BE2C (cell line): ENCODE measurements around the gene MUC5AC.

Source experiments
- DNase-seq: peaks from one replicate; pipeline ENCODE4 v3.0.0-alpha.2; 2020
- H3K27me3 ChIP-seq: fragments of 250-450 bp; sonication (Bioruptor Pico); 2 replicates; pipeline ENCODE4 v1.5.1; 2020; ENCODE audit warnings: mild to moderate bottlenecking
- H3K36me3 ChIP-seq: fragments of 250-450 bp; sonication (Bioruptor Pico); 2 replicates; pipeline ENCODE4 v1.5.1; 2020; ENCODE audit warnings: mild to moderate bottlenecking
- H3K4me1 ChIP-seq: fragments of 250-450 bp; sonication (Bioruptor Pico); 2 replicates; pipeline ENCODE4 v1.5.1; 2020
- H3K4me3 ChIP-seq: 2 replicates; pipeline ENCODE4 v1.5.1; 2011; ENCODE audit warnings: low read depth, low read length
- H3K9me3 ChIP-seq: fragments of 250-450 bp; sonication (Bioruptor Pico); 2 replicates; pipeline ENCODE4 v1.5.1; 2020
- TF ChIP-seq, protein P1 (sequence below): IDR thresholded peaks from 2 replicates; pipeline ENCODE4 v1.5.1; 2012; ENCODE audit warnings: mild to moderate bottlenecking, low read depth, low read length

The MUC5AC gene

DNA sequence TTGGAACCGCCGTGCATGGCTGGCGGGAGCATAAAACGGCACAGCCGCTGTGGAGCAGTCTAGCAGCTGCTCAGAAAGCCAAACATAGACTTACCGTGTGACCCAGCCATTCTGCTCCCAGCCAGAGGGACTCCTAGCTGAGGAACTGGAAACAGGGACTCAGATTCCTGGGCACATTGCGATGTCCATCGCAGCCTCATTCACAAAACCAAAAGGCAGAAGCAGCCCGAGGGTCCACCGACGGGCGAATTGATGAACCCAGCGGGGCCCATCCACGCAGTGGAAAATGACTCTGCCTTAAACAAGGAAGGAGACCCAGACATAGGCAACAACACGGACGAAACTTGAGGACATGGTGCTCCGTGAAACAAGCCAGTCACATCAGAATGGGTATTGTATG, 59.4 kb downstream of the MUC5AC start:
- no peak overlapping the region for H3K4me3 ChIP-seq
- no peaks in the 10 kb centered on the region for H3K36me3 ChIP-seq
- H3K27me3 ChIP-seq: no peaks in the 10 kb centered on the region; the same call in 1 of the 2 replicates
- DNase-seq: no peak
- H3K4me1 ChIP-seq: no peaks in the 10 kb centered on the region
- TF ChIP-seq, protein P1, sequence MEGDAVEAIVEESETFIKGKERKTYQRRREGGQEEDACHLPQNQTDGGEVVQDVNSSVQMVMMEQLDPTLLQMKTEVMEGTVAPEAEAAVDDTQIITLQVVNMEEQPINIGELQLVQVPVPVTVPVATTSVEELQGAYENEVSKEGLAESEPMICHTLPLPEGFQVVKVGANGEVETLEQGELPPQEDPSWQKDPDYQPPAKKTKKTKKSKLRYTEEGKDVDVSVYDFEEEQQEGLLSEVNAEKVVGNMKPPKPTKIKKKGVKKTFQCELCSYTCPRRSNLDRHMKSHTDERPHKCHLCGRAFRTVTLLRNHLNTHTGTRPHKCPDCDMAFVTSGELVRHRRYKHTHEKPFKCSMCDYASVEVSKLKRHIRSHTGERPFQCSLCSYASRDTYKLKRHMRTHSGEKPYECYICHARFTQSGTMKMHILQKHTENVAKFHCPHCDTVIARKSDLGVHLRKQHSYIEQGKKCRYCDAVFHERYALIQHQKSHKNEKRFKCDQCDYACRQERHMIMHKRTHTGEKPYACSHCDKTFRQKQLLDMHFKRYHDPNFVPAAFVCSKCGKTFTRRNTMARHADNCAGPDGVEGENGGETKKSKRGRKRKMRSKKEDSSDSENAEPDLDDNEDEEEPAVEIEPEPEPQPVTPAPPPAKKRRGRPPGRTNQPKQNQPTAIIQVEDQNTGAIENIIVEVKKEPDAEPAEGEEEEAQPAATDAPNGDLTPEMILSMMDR: no peak
- H3K9me3 ChIP-seq: no peaks in the 10 kb centered on the region

- H3K9me3 ChIP-seq: no peaks in the 10 kb centered on the region
- H3K27me3 ChIP-seq: no peaks in the 10 kb centered on the region; the same call in 1 of the 2 replicates
- no peaks in the 10 kb centered on the region for H3K36me3 ChIP-seq
- TF ChIP-seq, protein P1: no peak
- no peak overlapping the region for H3K4me3 ChIP-seq
- DNase-seq: no peak
- H3K4me1 ChIP-seq: no peaks in the 10 kb centered on the region
These were observed 60.6 kb downstream of the MUC5AC start for GRCh38 chr11:1218256-1218787.

DNA sequence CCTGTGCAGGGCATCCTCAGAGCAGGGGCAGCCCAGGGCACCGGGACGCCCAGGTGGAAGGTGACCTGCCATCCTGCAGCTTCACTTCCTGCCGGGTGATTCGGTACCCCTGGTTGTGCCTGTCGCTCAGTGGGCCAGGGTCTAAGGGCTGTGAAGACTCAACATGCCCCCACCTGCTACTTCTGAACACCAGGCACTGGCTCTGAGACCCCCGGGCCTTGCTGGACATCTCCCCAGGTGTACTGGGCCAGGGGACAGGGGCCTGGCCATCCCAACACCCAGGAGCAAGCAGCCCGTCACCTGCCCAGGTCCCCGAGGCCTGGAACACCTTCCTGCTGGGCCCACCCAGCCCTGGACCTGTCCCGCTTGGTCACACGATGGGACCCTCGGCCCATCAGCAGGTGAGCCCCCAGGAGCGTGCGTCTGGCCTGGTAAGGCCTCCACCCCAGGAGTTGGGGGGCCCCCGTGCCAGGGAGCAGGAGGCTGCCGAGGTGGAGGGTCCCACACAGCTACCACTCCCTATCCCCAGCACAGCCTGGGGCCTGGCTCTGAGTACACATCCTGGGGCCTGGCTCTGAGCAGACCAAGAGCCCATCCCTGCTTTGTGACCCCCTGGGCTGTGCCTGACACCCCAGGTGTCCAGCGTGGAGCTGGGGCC, 61.2 kb downstream of the MUC5AC start:
- H3K27me3 ChIP-seq: no peaks in the 10 kb centered on the region; the same call in 1 of the 2 replicates
- no peaks in the 10 kb centered on the region for H3K36me3 ChIP-seq
- H3K9me3 ChIP-seq: no peaks in the 10 kb centered on the region
- no peak overlapping the region for H3K4me3 ChIP-seq
- no peaks in the 10 kb centered on the region for H3K4me1 ChIP-seq
- TF ChIP-seq, protein P1: no peak
- DNase-seq: no peak

DNA sequence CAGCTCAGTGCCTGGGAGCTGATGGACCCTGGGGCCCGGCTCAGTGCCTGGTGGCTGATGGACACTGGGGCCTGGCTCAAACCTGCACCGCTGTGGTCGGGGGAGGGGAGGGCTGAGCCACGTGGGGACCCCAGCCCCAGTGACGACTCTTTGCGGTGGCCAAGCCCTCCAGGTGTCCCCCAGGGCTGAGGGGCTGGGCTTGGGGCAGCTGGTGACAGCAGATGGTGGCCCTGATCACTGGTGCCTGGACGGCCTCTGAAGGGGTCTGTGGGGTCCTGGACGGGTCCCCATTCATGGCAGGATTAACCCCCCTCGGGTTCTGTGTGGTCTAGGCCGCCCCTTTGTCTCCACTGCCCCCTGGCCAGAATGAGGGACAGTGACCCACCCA, 61.7 kb downstream of the MUC5AC start:
- no peak for DNase-seq
- no peaks in the 10 kb centered on the region for H3K36me3 ChIP-seq
- H3K4me3 ChIP-seq: no peak overlapping the region
- H3K9me3 ChIP-seq: no peaks in the 10 kb centered on the region
- no peaks in the 10 kb centered on the region; the same call in 1 of the 2 replicates for H3K27me3 ChIP-seq
- TF ChIP-seq, protein P1: no peak
- no peaks in the 10 kb centered on the region for H3K4me1 ChIP-seq

- Histone ChIP-seq H3K36me3 (no peaks in the 10 kb centered on the region), H3K4me3 (no peak overlapping the region), H3K4me1 (no peaks in the 10 kb centered on the region), H3K9me3 (no peaks in the 10 kb centered on the region), H3K27me3 (no peaks in the 10 kb centered on the region; the same call in 1 of the 2 replicates)
- TF ChIP-seq, protein P1: no peak
- DNase-seq: no peak
These were observed 62.4 kb downstream of the MUC5AC start for GRCh38 chr11:1219834-1220815.
